B cell (primary cell): ENCODE data around the gene DSCAML1. TPM values are rescaled to one million over a fixed set of nuclear protein-coding genes. Genes with fewer than 3 reads are reported as not detected.

Experiments
- ATAC-seq: fragments of 200-7000 bp; cut with Tn5 transposase; one replicate; pipeline ENCODE4 v1.10.0; 2021; ENCODE audit warnings: low read depth, mild to moderate bottlenecking, moderate number of reproducible peaks, moderate library complexity
- CTCF ChIA-PET: fragments of 350-600 bp; sonication (Branson Sonifier 250); formaldehyde crosslinking; loops from one replicate; lab custom pipeline; 2021; ENCODE audit warnings: antibody characterized with exemption, inconsistent platforms; lab: Charles Lee
- POLR2A ChIA-PET: fragments of 350-600 bp; sonication (Branson Sonifier 250); formaldehyde crosslinking; loops from one replicate; lab custom pipeline; 2021; ENCODE audit warnings: antibody characterized with exemption; lab: Charles Lee
- DNase-seq: peaks from one replicate; pipeline ENCODE4 v3.0.0; 2013
- H2AFZ ChIP-seq: 2 replicates; pipeline ENCODE4 v1.6.1; 2012; ENCODE audit warnings: mild to moderate bottlenecking, low read depth, low read length; ENCODE audit not compliant: insufficient read depth, poor library complexity, severe bottlenecking
- H3K27ac ChIP-seq, 2 donors: 1 replicate in 1 of 2; 2 replicates in 1 of 2; pipeline ENCODE4 v1.5.1; 2012 to 2013; ENCODE audit warnings: low read length in 2 of 2, mild to moderate bottlenecking in 2 of 2, moderate library complexity in 1 of 2
- H3K27me3 ChIP-seq, 4 experiments: fragments of 200-600 bp in 1 of 4; sonication (generic) in 1 of 4; replicated peaks in 1 of 4; 1 replicate in 2 of 4; 2 replicates in 2 of 4; pipeline versions ENCODE4 v1.6.1 to v1.7.0; 2013 to 2016; ENCODE audit warnings: low read length in 3 of 4, mild to moderate bottlenecking in 2 of 4, mixed read lengths in 1 of 4, moderate library complexity in 1 of 4; ENCODE audit not compliant: insufficient read depth in 4 of 4, control insufficient read depth in 3 of 4; ENCODE audit errors: control extremely low read depth in 1 of 4
- H3K36me3 ChIP-seq, 2 experiments: replicated peaks in 1 of 2; 1 replicate in 1 of 2; 2 replicates in 1 of 2; pipeline versions ENCODE4 v1.6.1 to v1.7.1; 2013; ENCODE audit warnings: low read length in 1 of 2; ENCODE audit not compliant: insufficient read depth in 2 of 2, control insufficient read depth in 1 of 2; ENCODE audit errors: control extremely low read depth in 1 of 2, extremely low read depth in 1 of 2
- H3K4me1 ChIP-seq, 2 donors: fragments of 200-600 bp in 1 of 2; sonication (generic) in 1 of 2; 1 replicate in 1 of 2; 2 replicates in 1 of 2; pipeline versions ENCODE4 v1.5.1 to v1.6.1; 2013 to 2017; ENCODE audit warnings: low read length in 2 of 2; ENCODE audit not compliant: control insufficient read depth in 2 of 2, insufficient read depth in 2 of 2
- H3K4me2 ChIP-seq: replicated peaks from 2 replicates; pipeline ENCODE3; 2012; ENCODE audit warnings: mild to moderate bottlenecking, low read depth, low read length; ENCODE audit not compliant: poor library complexity, severe bottlenecking
- H3K4me3 ChIP-seq, 5 experiments: fragments of 200-600 bp in 1 of 5; sonication (generic) in 1 of 5; 1 replicate in 3 of 5; 2 replicates in 2 of 5; pipeline versions ENCODE4 v1.5.1 to v1.7.0; 2011 to 2016; ENCODE audit warnings: low read length in 4 of 5, mild to moderate bottlenecking in 4 of 5, low read depth in 2 of 5, control low read depth in 1 of 5, moderate library complexity in 1 of 5; ENCODE audit not compliant: insufficient read depth in 1 of 5; ENCODE audit errors: control extremely low read depth in 1 of 5, extremely low read depth in 1 of 5
- H3K79me2 ChIP-seq: fragments of 200-600 bp; sonication (generic); one replicate; pipeline ENCODE4 v1.6.0; 2016; ENCODE audit warnings: low read length; ENCODE audit not compliant: control insufficient read depth, insufficient read depth
- H3K9ac ChIP-seq: fragments of 200-600 bp; sonication (generic); 2 replicates; pipeline ENCODE4 v1.6.1; 2017; ENCODE audit warnings: mild to moderate bottlenecking, low read length, moderate library complexity
- H3K9me3 ChIP-seq, 3 donors: one replicate each; pipeline versions ENCODE4 v1.6.1 to v1.7.1; 2013; ENCODE audit warnings: low read length in 2 of 3; ENCODE audit not compliant: control insufficient read depth in 2 of 3, insufficient read depth in 1 of 3; ENCODE audit errors: control extremely low read depth in 1 of 3
- H4K20me1 ChIP-seq: 2 replicates; pipeline ENCODE4 v1.6.0; 2012; ENCODE audit warnings: mild to moderate bottlenecking, low read length; ENCODE audit not compliant: insufficient read depth, control insufficient read depth, poor library complexity, severe bottlenecking
- H3K27ac Mint-ChIP-seq: one replicate; pipeline ENCODE4 v1.8.0; 2021; ENCODE audit warnings: mixed read lengths
- H3K27me3 Mint-ChIP-seq: one replicate; pipeline ENCODE4 v1.8.0; 2021; ENCODE audit warnings: mixed read lengths
- H3K4me1 Mint-ChIP-seq: one replicate; pipeline ENCODE4 v1.8.0; 2021; ENCODE audit warnings: mixed read lengths
- H3K4me3 Mint-ChIP-seq: one replicate; pipeline ENCODE4 v1.8.0; 2021; ENCODE audit warnings: mixed read lengths
- H3K9me3 Mint-ChIP-seq: one replicate; pipeline ENCODE4 v1.8.0; 2022; ENCODE audit warnings: mixed read lengths; ENCODE audit not compliant: insufficient read depth
- EZH2 ChIP-seq: IDR thresholded peaks from 2 replicates; pipeline ENCODE4 v1.6.1; 2012; ENCODE audit warnings: borderline replicate concordance, low read depth, mild to moderate bottlenecking, moderate library complexity, low read length; ENCODE audit not compliant: insufficient read depth, poor library complexity, severe bottlenecking
- WGBS: methylation state at CpG from one replicate; pipeline ENCODE4 v1.1.5; 2013; ENCODE audit warnings: missing lambda C conversion rate; ENCODE audit not compliant: insufficient coverage; 5-methylcytosine and 5-hydroxymethylcytosine counted together
- intact Hi-C: fragments of 100-400 bp; cut with micrococcal nuclease; formaldehyde crosslinking; loops from one replicate; pipeline ENCODE4 v1.10.0; 2022
- polyA plus RNA-seq: library from polyadenylated mRNA; depleted of rRNA; stranded (reverse); fragments of >200 nt; gene quantifications from 2 replicates; pipeline ENCODE4 v1.2.3, GENCODE V29; 2012
- total RNA-seq, 2 donors: library from RNA; stranded (reverse); fragments of 120-200 nt in 1 of 2; gene quantifications; 1 replicate in 1 of 2; 2 replicates in 1 of 2; pipeline versions ENCODE4 v1.2.3 to v1.2.4, GENCODE V29; 2013 to 2022
- TF ChIP-seq, protein P1 (sequence below): fragments of 200-600 bp; IDR thresholded peaks from one replicate; pipeline ENCODE4 v1.8.0; 2022; ENCODE audit warnings: antibody characterized with exemption, mild to moderate bottlenecking

Gene DSCAML1
- total and polyA plus RNA-seq, 2 donors (not counting 1 experiment from before 2014, with no cell fraction given) = 1.2 to 6.2 TPM

DNA sequence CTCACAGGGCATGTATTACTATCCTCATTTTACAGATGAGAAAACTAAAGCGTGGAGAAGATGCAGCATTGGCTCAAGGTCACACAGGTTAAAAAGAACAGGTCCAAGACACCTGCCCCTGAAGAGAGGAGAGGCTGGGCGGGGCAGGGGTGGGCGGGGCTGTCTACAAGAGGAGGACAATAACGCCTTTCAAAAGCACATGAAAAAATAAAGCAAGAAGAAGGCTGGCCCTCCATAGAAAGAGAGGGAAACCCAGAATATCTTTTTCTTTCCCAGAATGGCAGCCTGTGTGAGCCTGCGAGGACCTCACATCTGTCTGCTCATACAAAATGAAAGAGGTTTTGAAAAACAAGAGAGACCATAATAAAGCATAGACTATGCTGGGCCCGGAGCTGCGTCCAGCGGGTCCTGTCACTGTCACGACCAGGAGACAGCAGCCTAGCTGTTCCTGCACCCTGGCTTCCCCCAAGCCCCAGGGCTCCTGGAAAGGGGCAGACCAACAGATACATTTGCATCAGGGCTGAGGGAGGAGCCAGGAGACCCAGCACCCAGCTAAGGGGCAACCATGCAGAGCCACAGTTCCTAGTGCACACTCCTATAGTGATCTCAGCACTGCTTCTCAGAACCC, 61.6 kb downstream of the DSCAML1 start:
- Histone ChIP-seq H3K9me3 (no peaks in the 10 kb centered on the region), H3K27ac (no peak overlapping the region), H3K4me2 (no peak overlapping the region), H2AFZ (no peak overlapping the region), H3K36me3 (no peaks in the 10 kb centered on the region), H3K27me3 (peaks cover 0 to 9% (median 0%) of the 10 kb centered on the region in 4 experiments), H4K20me1 (no peaks in the 10 kb centered on the region), H3K9ac (no peak overlapping the region), H3K79me2 (no peaks in the 10 kb centered on the region), H3K4me1 (no peaks in the 10 kb centered on the region), H3K4me3 (no peak overlapping the region)
- intact Hi-C loops = no loop called here
- ATAC-seq (no peak), DNase-seq (no peak)
- TF ChIP-seq EZH2 = no peak
- TF ChIP-seq, protein P1, sequence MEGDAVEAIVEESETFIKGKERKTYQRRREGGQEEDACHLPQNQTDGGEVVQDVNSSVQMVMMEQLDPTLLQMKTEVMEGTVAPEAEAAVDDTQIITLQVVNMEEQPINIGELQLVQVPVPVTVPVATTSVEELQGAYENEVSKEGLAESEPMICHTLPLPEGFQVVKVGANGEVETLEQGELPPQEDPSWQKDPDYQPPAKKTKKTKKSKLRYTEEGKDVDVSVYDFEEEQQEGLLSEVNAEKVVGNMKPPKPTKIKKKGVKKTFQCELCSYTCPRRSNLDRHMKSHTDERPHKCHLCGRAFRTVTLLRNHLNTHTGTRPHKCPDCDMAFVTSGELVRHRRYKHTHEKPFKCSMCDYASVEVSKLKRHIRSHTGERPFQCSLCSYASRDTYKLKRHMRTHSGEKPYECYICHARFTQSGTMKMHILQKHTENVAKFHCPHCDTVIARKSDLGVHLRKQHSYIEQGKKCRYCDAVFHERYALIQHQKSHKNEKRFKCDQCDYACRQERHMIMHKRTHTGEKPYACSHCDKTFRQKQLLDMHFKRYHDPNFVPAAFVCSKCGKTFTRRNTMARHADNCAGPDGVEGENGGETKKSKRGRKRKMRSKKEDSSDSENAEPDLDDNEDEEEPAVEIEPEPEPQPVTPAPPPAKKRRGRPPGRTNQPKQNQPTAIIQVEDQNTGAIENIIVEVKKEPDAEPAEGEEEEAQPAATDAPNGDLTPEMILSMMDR = no peak
- WGBS = 88% methylated on average over 5 of the region's 9 CpGs
- Mint-ChIP-seq H3K9me3 (no peaks in the 10 kb centered on the region), H3K27ac (no peak overlapping the region), H3K4me3 (no peak overlapping the region), H3K4me1 (no peaks in the 10 kb centered on the region), H3K27me3 (peaks cover 46% of the 10 kb centered on the region)
- ChIA-PET CTCF (interaction anchor here (1.2 kb wide), 1 partner anchor 318 kb away, joined by 4 read pairs; no protein-coding TSS in a partner anchor), POLR2A (no interaction called here)

DNA sequence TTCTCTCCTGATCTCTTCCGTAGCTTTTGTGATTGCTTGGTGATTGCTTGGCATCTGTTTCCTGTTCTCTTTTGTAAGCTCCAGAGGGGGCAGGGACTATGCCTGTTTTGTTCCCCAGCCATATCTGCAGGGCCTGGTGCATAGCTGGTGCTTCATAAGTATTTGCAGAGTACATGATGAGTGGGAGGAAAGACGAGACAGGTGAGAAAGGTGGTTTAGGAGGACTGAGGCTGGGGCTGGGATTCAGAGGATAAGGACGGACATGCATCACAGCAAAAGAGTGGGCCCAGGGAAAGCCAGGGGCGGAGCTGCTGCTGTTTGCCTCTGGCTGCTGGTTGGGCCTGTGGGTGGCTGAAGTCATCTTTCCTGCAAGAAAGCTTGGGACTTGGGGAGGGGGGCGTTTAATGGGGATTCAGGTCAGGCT, 62.4 kb downstream of the DSCAML1 start:
- Histone ChIP-seq H3K9ac (no peak overlapping the region), H3K27ac (no peak overlapping the region), H3K4me2 (no peak overlapping the region), H3K4me1 (no peaks in the 10 kb centered on the region), H2AFZ (no peak overlapping the region), H3K4me3 (no peak overlapping the region), H3K36me3 (no peaks in the 10 kb centered on the region), H3K79me2 (no peaks in the 10 kb centered on the region), H3K27me3 (peaks cover 0 to 7% (median 0%) of the 10 kb centered on the region in 4 experiments), H3K9me3 (no peaks in the 10 kb centered on the region), H4K20me1 (no peaks in the 10 kb centered on the region)
- ChIA-PET POLR2A (no interaction called here), CTCF (no interaction called here)
- no peak for DNase-seq
- 26% methylated on average over 3 of the region's 5 CpGs for WGBS
- no peak overlapping the region for H3K4me3 Mint-ChIP-seq
- ATAC-seq = no peak
- no peaks in the 10 kb centered on the region for H3K4me1 Mint-ChIP-seq
- H3K27ac Mint-ChIP-seq = no peak overlapping the region
- TF ChIP-seq, protein P1 = no peak
- intact Hi-C loops = no loop called here
- no peaks in the 10 kb centered on the region for H3K9me3 Mint-ChIP-seq
- peaks cover 40% of the 10 kb centered on the region for H3K27me3 Mint-ChIP-seq
